K562 (cell line): ENCODE data around the gene ANKZF1. TPM values are rescaled to one million over a fixed set of nuclear protein-coding genes. Genes with fewer than 3 reads are reported as not detected.

Experiments
- AFF1 ChIP-seq, 2 experiments: fragments of 450-650 bp; IDR thresholded peaks; 2 replicates each; pipeline ENCODE4 v1.6.1; 2018; ENCODE audit warnings: mild to moderate bottlenecking in 2 of 2, low read depth in 1 of 2; ENCODE audit not compliant: partially characterized antibody in 2 of 2
- BRD4 ChIP-seq: fragments of 200-600 bp; sonication (generic); IDR thresholded peaks from 2 replicates; pipeline ENCODE4 v1.6.1; 2017; ENCODE audit warnings: inconsistent platforms
- E2F5 ChIP-seq: sonication (generic); formaldehyde crosslinking; IDR thresholded peaks from 2 replicates; pipeline ENCODE4 v1.8.0; 2022; ENCODE audit warnings: mild to moderate bottlenecking, missing genetic modification reagents
- FOXP4 ChIP-seq: sonication (generic); formaldehyde crosslinking; IDR thresholded peaks from 2 replicates; pipeline ENCODE4 v1.8.0; 2022; ENCODE audit warnings: mild to moderate bottlenecking, missing genetic modification reagents, borderline replicate concordance
- GABPA ChIP-seq: fragments of 200-800 bp; sonication (Bioruptor generic); conservative IDR thresholded peaks from 2 replicates; pipeline ENCODE4 v1.6.1; 2016; ENCODE audit warnings: low read depth, missing genetic modification characterization, missing compliant biosample characterization
- HCFC1 ChIP-seq: IDR thresholded peaks from 2 replicates; pipeline ENCODE4 v1.6.1; 2012; ENCODE audit warnings: low read depth, low read length, improper control_type of control experiment
- IRF9 ChIP-seq: fragments of 450-650 bp; IDR thresholded peaks from 2 replicates; pipeline ENCODE4 v1.6.1; 2016; ENCODE audit warnings: missing biosample characterization, missing genetic modification characterization
- MYNN ChIP-seq, 2 experiments: sonication (generic); formaldehyde crosslinking in 1 of 2; IDR thresholded peaks; 2 replicates each; pipeline versions ENCODE4 v1.5.0 to v1.6.1; 2016 to 2020; ENCODE audit warnings: antibody characterized with exemption in 1 of 2, missing genetic modification reagents in 1 of 2
- PHF21A ChIP-seq: fragments of 450-650 bp; IDR thresholded peaks from 2 replicates; pipeline ENCODE4 v1.6.1; 2017; ENCODE audit warnings: low read depth, borderline replicate concordance
- SIX5 ChIP-seq, 2 experiments: IDR thresholded peaks; 2 replicates each; pipeline ENCODE4 v1.6.1; 2011; ENCODE audit warnings: low read length in 2 of 2, borderline replicate concordance in 1 of 2, low read depth in 1 of 2, mild to moderate bottlenecking in 1 of 2, moderate library complexity in 1 of 2; ENCODE audit not compliant: insufficient read depth in 1 of 2
- WHSC1 ChIP-seq: IDR thresholded peaks from one replicate; pipeline ENCODE4 v1.6.1; 2012; ENCODE audit warnings: low read length, control low read depth, inconsistent platforms
- ZNF143 ChIP-seq: sonication (generic); formaldehyde crosslinking; IDR thresholded peaks from 2 replicates; pipeline ENCODE4 v1.9.0; 2022; ENCODE audit warnings: mild to moderate bottlenecking, missing genetic modification reagents
- ZNF23 ChIP-seq: fragments of 250-450 bp; sonication (Bioruptor Pico); IDR thresholded peaks from 2 replicates; pipeline ENCODE4 v1.4.0; 2020; ENCODE audit warnings: mild to moderate bottlenecking
- ZNF263 ChIP-seq: sonication (generic); formaldehyde crosslinking; IDR thresholded peaks from 2 replicates; pipeline ENCODE4 v1.8.0; 2022; ENCODE audit warnings: mild to moderate bottlenecking, missing genetic modification reagents, borderline replicate concordance
- ZNF707 ChIP-seq: fragments of 250-450 bp; sonication (Bioruptor Pico); conservative IDR thresholded peaks from 2 replicates; pipeline ENCODE4 v1.8.0; 2022; ENCODE audit warnings: inconsistent platforms, mild to moderate bottlenecking, moderate library complexity
- polyA plus RNA-seq, 8 experiments: library from polyadenylated mRNA; depleted of rRNA in 4 of 8; stranded (reverse) in 5 of 8; unstranded in 3 of 8; fragments of >200 nt; fragmentation: Nextera tagmentation in 2 of 8; fragmentation: Illumina TruSeq in 1 of 8; extraction: Ambion mirVana in 2 of 8; extraction: Trizol in 1 of 8; gene quantifications; 2 replicates each; pipeline versions ENCODE4 v1.2.1 to v1.2.3, GENCODE V29; 2011 to 2014; ENCODE audit warnings: inconsistent platforms in 1 of 8, missing spikeins in 1 of 8
- total RNA-seq, 7 experiments: library from RNA; depleted of rRNA in 6 of 7; stranded (reverse); fragments of >200 nt in 6 of 7; fragmentation: Illumina TruSeq in 2 of 7; extraction: Trizol in 2 of 7; gene quantifications; 2 replicates each; pipeline versions ENCODE4 v1.2.1 to v1.2.3, GENCODE V29; 2011 to 2021; ENCODE audit warnings: low replicate concordance in 1 of 7

The ANKZF1 gene
- total and polyA plus RNA-seq, 9 of the 15 experiments (the other 6 are each of a cell fraction or from before 2014, with no cell fraction given), result 3.1 to 60.6 (median 31.0) TPM

GRCh38 chr2:219285894-219286425 is 56.4 kb downstream of the ANKZF1 start (continued):
- TF ChIP-seq AFF1 (IDR thresholded peaks at IDR 0.05; ENCODE audit: low read depth in 1 of 2, partially characterized antibody in 2 of 2), result peak in 1 of 2 experiments; percentile 95
- TF ChIP-seq ZNF23, result no peak
- no peak for TF ChIP-seq GABPA (tag)
- no peak for TF ChIP-seq PHF21A
- TF ChIP-seq ZNF143 (CRISPR knock-in tag), result peak; percentile 87
- TF ChIP-seq WHSC1, result no peak
- no peak for TF ChIP-seq E2F5 (CRISPR knock-in tag)
- no peak for TF ChIP-seq BRD4
- TF ChIP-seq SIX5 (IDR thresholded peaks at IDR 0.05; ENCODE audit: borderline replicate concordance in 1 of 2, insufficient read depth in 1 of 2, low read depth in 1 of 2, low read length in 2 of 2), result peak; percentile 94 to 96
- TF ChIP-seq HCFC1, result peak; percentile 97
- no peak for TF ChIP-seq ZNF263
- TF ChIP-seq IRF9 (tag), result no peak
- no peak for TF ChIP-seq FOXP4 (CRISPR knock-in tag)
- no peak for TF ChIP-seq ZNF707 (CRISPR knock-in tag)
- no peak for TF ChIP-seq MYNN (IDR thresholded peaks at IDR 0.05)
- TF ChIP-seq MYNN (CRISPR knock-in tag; IDR thresholded peaks at IDR 0.05), result no peak
